GM21447 (cell line): ENCODE measurements around the gene EXOC1.

Source experiments
- ATAC-seq: cut with Tn5 transposase; IDR thresholded peaks from one replicate; pipeline ENCODE4 v1.9.1; 2021; ENCODE audit not compliant: unreplicated experiment

EXOC1 gene

GRCh38 chr4:55854129-55854528, 681 bp downstream of the EXOC1 start:
- no peak for ATAC-seq

GRCh38 chr4:55857586-55857985, 4.1 kb downstream of the EXOC1 start:
- no peak for ATAC-seq

GRCh38 chr4:55859711-55860110, 6.3 kb downstream of the EXOC1 start:
- no peak for ATAC-seq

GRCh38 chr4:55864577-55865223, 11.3 kb downstream of the EXOC1 start:
- no peak for ATAC-seq

- no peak for ATAC-seq
Measured at GRCh38 chr4:55865228-55865806, 11.9 kb downstream of the EXOC1 start.

- ATAC-seq: peak; percentile 78
Measured at GRCh38 chr4:55866290-55866907, 13.0 kb downstream of the EXOC1 start.

GRCh38 chr4:55866973-55867574, 13.6 kb downstream of the EXOC1 start:
- peak; percentile 80 for ATAC-seq

- ATAC-seq: no peak
Measured at GRCh38 chr4:55868581-55869090, 15.2 kb downstream of the EXOC1 start.

- ATAC-seq: no peak
Measured at GRCh38 chr4:55871299-55871800, 17.9 kb downstream of the EXOC1 start.

- ATAC-seq: no peak
Measured at GRCh38 chr4:55874831-55875230, 21.4 kb downstream of the EXOC1 start.

GRCh38 chr4:55876387-55876786, 22.9 kb downstream of the EXOC1 start:
- ATAC-seq: no peak

GRCh38 chr4:55879224-55879623, 25.8 kb downstream of the EXOC1 start:
- ATAC-seq: no peak

- no peak for ATAC-seq
Measured at GRCh38 chr4:55880652-55881280, 27.3 kb downstream of the EXOC1 start.

GRCh38 chr4:55884093-55884850, 30.8 kb downstream of the EXOC1 start:
- no peak for ATAC-seq

GRCh38 chr4:55884851-55885219, 31.4 kb downstream of the EXOC1 start:
- ATAC-seq: no peak

- ATAC-seq: no peak
Measured at GRCh38 chr4:55887594-55887993, 34.1 kb downstream of the EXOC1 start.

GRCh38 chr4:55892156-55892555, 38.7 kb downstream of the EXOC1 start:
- ATAC-seq: no peak

GRCh38 chr4:55896622-55897021, 43.2 kb downstream of the EXOC1 start:
- no peak for ATAC-seq

- ATAC-seq: no peak
Measured at GRCh38 chr4:55902677-55903076, 49.2 kb downstream of the EXOC1 start.

GRCh38 chr4:55903577-55903976, 50.1 kb downstream of the EXOC1 start:
- ATAC-seq: no peak

- ATAC-seq: no peak
Measured at GRCh38 chr4:55904576-55904975, 51.1 kb downstream of the EXOC1 start.
